GM18508 (cell line): ENCODE data around the gene IL20RB.
A peak's percentile ranks its signal among the peaks of the same experiment; 100 is the strongest.

Experiments
- ATAC-seq: cut with Tn5 transposase; IDR thresholded peaks from one replicate; pipeline ENCODE4 v1.9.1; 2021; ENCODE audit warnings: moderate number of reproducible peaks; ENCODE audit not compliant: insufficient read depth, unreplicated experiment

IL20RB gene

GRCh38 chr3:137020888-137021287, 63.1 kb downstream of the IL20RB start:
- ATAC-seq: no peak

- no peak for ATAC-seq
Observed at GRCh38 chr3:137024348-137024747, 66.6 kb downstream of the IL20RB start.

- ATAC-seq: no peak
Observed at GRCh38 chr3:137026701-137027100, 68.9 kb downstream of the IL20RB start.

- ATAC-seq: peak; percentile 72
Observed at GRCh38 chr3:137032465-137033120, 74.8 kb downstream of the IL20RB start.

DNA sequence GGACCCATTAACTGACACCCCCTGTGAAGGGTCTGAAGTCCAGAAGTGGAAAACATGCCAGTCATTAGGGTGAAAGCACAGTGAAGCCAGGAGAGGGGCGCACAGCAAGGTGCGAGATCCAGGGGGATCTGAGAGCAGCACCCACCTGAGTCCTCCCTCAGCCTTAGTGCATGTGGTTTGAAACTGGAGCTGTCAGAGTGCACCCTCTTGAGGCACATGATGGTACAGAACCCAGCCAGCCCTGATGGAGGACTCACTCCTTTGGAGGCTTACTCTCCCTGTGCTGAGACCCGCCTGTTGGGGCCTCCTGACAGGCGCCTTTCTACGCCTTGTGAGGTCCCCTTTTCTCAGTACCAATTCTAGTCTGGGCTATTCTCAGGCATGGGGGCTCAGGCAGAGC, 77.8 kb downstream of the IL20RB start:
- ATAC-seq: no peak

DNA sequence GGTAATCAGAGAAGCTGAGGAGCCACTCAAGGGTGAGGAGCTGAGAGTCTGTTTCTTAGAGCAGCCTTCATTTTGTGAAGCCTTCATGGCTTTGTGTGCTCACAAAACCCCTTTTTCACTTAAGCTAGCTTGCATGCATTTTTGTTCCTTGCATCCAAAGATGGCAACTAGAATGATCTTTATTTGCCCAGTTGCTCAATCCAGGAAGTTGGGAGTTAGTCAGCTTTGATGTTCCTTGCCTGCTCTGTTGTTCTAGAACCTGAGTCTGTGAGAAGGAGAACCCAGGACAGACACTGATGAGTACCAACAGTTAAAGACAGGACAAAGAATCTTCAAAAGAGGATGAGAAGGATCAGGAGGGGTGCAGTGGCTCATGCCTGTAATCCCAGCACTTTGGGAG, 81.8 kb downstream of the IL20RB start:
- ATAC-seq: no peak

GRCh38 chr3:137041251-137041650, 83.5 kb downstream of the IL20RB start:
- ATAC-seq: no peak

DNA sequence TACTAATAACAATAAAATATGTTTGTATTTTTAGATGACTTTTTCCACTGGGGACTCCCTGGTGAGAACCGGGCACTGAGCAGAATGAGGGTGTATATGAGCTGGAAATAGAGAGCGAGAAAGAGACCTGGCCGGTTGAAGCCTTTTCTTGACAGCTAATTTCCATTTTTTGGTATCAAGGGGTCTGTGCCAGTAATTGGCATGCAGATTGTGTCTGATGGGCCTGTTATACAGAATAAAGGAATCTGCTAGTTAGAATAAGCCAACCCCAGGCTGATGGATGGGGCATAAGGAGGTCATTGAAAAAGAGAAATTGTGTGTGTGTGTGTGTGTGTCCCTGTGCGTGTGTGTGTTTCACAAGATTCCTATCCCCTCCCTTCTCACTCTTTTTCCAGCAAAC, 83.9 kb downstream of the IL20RB start:
- no peak for ATAC-seq

DNA sequence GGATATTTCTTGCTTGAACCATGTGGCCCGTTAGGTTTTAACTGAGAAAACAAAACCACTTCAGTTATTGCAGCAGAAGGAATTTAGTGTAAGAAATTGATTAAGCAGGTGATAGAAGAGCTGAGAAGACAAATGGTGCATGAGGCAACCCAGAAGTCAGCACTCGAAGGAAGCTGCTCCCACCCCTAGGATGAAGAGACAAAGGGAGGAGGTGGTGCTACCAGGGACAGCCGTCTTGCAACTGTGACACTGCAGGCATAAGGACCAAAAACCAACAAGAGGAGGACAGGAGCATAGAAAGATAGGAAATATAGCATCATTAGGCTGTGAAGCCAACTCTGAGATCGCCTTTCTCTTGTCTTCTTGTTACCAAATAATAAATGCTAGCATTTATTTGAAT, 89.0 kb downstream of the IL20RB start:
- ATAC-seq: no peak

GRCh38 chr3:137047240-137047639, 89.5 kb downstream of the IL20RB start:
- no peak for ATAC-seq

- no peak for ATAC-seq
Observed at GRCh38 chr3:137050281-137050680, 92.5 kb downstream of the IL20RB start.

DNA sequence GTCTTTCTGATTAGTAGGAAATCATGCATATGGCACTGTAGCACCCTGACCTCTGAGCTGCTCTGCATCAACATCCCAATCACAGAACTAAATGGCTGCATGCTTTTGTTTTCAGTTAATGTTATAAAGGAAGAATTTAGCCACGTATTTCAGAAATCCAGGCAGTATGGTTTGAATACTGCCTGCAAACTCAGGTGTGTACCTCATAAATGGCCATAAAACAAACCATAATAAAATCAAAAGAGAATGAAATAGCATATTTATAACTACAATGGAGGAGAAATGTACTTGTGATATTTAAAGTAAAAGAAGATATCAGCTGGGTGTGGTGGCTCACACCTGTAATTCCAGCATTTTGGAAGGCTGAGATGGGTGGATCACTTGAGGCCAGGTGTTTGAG, 94.5 kb downstream of the IL20RB start:
- no peak for ATAC-seq
